ENCODE measurements around the gene DDX50.

DNA sequence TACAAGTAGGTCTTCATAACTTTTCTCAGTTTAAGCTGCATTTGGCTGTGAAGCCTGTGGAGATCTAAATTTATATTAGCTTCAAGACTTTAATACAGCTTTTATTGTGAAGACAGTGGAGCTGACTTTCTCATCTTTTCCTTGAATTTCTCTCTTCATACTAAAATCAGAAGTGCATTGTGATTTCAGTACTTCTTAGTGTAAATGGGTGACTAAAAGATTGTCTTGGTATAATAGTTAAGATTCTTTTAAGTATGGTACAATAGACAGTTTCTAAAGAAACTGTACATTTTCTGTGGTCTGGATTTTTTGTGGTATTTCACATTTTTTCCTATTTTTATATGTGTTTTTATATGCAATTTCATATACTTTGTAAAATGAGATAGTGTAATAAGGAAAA is 33.9 kb downstream of the DDX50 start:
- TF ChIP-seq ZBTB7A (IDR thresholded peaks at IDR 0.05; ENCODE audit: low read depth) (no peak), EGR1 (IDR thresholded peaks at IDR 0.05) (no peak), CREB1 (IDR thresholded peaks at IDR 0.05; ENCODE audit: low read depth) (no peak), FOXM1 (IDR thresholded peaks at IDR 0.05; ENCODE audit: borderline replicate concordance, low read depth) (no peak), CEBPB (IDR thresholded peaks at IDR 0.05) (no peak), TAF1 (IDR thresholded peaks at IDR 0.05; ENCODE audit: low read depth) (no peak), YY1 (IDR thresholded peaks at IDR 0.05; ENCODE audit: low read depth) (no peak), RAD21 (IDR thresholded peaks at IDR 0.05; ENCODE audit: low read depth) (no peak), TCF12 (IDR thresholded peaks at IDR 0.05; ENCODE audit: low read depth) (no peak)
- TF ChIP-seq, protein P1, sequence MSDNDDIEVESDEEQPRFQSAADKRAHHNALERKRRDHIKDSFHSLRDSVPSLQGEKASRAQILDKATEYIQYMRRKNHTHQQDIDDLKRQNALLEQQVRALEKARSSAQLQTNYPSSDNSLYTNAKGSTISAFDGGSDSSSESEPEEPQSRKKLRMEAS (IDR thresholded peaks at IDR 0.05), result no peak
- TF ChIP-seq, protein P2, sequence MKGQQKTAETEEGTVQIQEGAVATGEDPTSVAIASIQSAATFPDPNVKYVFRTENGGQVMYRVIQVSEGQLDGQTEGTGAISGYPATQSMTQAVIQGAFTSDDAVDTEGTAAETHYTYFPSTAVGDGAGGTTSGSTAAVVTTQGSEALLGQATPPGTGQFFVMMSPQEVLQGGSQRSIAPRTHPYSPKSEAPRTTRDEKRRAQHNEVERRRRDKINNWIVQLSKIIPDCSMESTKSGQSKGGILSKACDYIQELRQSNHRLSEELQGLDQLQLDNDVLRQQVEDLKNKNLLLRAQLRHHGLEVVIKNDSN (IDR thresholded peaks at IDR 0.05), result no peak
- TF ChIP-seq, protein P3, sequence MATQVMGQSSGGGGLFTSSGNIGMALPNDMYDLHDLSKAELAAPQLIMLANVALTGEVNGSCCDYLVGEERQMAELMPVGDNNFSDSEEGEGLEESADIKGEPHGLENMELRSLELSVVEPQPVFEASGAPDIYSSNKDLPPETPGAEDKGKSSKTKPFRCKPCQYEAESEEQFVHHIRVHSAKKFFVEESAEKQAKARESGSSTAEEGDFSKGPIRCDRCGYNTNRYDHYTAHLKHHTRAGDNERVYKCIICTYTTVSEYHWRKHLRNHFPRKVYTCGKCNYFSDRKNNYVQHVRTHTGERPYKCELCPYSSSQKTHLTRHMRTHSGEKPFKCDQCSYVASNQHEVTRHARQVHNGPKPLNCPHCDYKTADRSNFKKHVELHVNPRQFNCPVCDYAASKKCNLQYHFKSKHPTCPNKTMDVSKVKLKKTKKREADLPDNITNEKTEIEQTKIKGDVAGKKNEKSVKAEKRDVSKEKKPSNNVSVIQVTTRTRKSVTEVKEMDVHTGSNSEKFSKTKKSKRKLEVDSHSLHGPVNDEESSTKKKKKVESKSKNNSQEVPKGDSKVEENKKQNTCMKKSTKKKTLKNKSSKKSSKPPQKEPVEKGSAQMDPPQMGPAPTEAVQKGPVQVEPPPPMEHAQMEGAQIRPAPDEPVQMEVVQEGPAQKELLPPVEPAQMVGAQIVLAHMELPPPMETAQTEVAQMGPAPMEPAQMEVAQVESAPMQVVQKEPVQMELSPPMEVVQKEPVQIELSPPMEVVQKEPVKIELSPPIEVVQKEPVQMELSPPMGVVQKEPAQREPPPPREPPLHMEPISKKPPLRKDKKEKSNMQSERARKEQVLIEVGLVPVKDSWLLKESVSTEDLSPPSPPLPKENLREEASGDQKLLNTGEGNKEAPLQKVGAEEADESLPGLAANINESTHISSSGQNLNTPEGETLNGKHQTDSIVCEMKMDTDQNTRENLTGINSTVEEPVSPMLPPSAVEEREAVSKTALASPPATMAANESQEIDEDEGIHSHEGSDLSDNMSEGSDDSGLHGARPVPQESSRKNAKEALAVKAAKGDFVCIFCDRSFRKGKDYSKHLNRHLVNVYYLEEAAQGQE (IDR thresholded peaks at IDR 0.05; ENCODE audit: low read depth), result no peak
